GM19035 (cell line): ENCODE results near the gene ANKRD1.

Source experiments
- ATAC-seq: cut with Tn5 transposase; IDR thresholded peaks from one replicate; pipeline ENCODE4 v1.9.1; 2021; ENCODE audit not compliant: unreplicated experiment

The ANKRD1 gene

DNA sequence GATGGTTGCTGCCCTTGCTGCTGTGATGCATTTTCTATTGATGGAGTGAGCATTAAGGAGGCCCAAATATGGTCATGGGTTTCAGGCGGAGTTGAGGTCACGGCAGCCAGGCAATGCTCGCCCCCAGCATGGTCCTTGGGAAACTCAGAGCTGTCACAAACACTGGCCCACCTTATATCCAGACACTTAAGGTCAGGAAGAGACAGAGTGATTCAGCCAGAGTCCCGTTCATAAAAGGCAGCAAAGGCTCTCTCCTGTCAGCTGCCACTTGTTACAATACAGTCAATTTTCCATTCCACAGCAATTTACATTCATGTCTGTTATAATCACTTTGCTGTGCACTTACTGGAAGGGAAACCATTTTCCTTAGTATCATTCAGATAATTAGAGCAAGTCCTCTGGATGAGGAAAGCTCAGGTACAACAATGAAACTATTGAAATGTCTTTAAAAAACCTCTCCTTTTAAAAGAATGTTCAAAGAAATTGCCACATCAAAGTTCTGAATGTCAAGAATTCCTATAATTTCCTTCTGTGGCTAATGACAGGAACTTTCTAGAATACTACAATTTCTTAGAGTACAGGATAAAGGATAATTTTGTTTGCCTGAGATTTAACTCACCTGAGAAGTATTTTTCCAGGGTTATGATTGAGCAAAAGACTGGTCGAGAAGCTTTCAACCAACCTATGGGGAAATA is 14.8 kb upstream of the ANKRD1 start:
- ATAC-seq = no peak

DNA sequence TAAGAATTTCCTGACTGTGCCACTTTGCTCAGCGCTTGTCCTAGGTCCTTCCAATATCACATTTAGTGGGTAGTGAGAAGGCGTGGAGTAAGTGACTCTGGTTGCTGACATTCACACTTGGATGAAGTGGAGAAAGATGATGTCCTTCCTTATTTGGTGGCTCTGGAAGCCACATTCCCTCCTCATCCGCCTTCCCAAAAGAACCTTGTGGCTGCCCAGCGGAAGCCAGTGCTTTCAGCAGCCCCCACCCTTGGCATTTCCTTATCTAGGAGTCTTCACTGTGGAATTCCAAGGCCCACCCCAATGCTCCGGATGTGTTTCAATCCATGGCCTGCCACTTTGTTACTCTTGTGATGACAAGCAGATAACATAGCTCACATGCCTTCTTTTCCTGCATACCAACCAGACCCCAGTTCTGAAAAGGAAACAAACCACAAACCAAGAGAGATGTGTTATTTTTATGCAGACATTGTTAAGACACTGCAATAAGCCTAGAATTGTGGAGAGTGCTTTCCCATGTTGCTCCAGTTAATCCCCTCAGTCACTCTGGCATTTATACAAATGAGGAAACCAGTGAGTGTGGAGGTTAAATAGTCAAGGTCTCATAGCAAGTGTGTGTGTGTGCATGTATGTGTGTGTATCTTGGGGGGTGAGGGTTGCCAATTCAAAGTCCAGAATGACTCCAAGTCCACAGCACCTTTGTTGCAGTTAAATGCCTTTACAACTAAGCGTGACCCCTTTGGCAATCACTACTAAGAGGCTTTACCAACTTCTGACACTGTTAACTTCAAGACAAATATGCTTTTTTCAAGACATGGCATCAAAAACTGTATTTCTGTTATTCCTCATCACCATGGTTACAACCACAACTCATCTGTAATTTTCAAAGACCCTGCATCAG is 10.3 kb upstream of the ANKRD1 start:
- ATAC-seq = no peak

DNA sequence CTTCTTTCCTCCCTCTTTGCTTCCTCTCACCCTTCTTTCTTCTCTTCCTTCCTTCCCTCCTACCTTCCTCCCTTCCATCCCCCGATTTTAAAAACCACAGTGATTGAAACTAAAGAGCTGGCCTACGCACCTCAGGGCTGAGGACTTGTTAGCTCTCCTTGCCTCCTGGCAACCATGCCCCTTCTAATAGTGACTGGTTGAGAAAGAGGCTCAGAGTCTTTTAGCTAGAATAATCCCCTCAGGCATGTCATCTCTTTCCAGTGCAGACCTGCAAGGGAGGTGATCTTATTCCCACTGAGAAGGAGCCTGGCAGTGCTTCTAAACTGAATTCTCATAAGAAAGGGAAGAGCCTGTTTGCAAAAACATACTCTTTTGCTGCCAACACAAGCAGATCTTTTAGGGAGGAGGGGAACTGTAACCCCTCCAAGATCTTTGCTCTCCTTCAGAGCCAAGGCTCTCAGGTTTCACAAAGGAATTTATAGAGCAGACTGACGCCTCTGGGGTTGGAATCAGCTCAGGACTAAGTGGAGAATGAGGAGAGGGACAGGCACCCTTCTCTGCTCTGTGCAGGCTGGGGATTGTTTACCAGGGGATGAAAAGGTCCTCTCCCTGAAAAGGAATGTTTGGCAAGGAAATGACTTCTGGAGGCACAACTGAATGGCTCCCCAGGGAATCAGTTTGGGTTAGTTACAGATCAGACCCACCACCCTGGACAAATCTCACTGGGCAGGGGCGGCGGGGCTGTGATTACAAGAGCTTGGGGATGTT is 9.4 kb upstream of the ANKRD1 start:
- no peak for ATAC-seq

DNA sequence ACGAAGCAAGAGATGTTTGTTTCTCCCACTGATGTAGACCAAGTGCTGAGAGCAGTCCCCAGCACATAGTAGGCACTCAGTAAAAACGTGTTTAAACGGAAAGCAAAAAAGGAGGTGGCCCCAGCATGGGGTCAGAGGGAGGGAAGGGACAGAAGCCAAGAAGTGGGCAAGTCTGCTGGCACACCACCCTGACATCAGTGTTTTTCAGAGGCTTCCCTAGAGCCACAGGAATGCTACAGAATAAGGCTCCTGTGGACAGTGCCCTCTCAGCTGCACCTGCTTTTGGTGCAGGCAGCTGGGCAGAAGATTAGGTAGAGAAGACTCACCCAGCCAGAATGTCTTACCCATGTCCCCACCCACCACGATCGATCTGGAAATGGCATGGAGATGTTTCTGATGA is 8.3 kb upstream of the ANKRD1 start:
- ATAC-seq = no peak

DNA sequence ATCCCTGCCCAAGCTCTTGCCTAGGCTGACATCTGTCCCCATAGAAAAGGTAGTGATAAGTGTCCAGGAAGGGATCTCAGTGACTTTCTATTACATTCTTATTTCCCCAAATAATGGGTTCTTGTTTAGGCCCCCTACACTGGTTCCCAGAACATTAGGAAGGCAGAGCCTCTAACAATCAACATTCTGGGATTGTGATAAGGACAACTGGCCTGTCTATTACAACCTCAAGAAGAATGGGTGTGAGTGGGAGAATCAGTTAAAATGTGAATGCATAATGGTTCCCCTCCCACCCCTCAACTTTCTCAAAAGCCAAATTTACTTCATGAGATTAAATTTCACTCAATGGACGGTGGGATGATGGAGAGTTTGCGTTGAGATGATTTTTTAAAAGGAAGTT is 6.4 kb upstream of the ANKRD1 start:
- ATAC-seq = no peak

DNA sequence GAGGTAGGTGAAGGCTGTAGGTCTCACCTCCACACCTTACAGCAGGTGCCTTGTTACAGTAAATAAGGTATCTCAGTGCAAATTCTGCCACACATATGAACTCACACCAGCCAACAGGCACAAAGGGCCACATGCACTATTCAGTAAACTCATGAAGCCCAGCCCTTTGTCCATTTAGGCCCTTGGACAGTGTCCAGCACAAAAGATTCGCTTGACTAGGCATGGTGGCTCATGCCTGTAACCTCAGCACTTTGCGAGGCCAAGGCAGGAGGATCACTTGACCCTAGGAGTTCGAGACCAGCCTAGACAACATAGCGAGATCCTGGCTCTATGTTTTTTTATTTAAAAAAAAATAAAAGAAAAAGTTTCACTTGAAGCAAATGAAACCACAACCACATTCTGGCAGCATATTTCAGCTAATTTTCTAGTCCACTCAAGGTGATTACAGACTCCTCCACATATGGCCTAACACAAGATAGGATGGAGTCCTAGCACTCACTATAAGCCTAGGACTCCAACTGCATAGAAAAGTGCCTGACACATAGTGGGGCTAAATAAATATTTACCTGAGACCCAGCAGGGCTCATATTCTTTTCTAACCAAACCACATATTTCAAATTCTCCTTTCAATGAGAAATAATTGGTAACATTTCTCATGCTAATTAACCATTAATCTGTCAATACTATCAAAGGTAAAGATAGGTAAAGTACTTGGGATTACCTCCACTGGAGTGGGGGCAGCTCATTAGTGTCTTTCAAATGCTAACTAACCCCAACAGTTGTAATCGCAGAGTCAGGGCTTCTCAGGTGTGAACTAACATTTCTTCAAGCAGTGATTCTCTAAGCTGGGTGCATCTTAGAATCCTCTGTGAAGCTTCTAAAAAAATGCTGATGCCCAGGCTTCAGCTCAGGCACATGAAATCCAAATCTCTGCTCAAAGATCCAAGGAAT is 4.5 kb upstream of the ANKRD1 start:
- ATAC-seq = no peak

DNA sequence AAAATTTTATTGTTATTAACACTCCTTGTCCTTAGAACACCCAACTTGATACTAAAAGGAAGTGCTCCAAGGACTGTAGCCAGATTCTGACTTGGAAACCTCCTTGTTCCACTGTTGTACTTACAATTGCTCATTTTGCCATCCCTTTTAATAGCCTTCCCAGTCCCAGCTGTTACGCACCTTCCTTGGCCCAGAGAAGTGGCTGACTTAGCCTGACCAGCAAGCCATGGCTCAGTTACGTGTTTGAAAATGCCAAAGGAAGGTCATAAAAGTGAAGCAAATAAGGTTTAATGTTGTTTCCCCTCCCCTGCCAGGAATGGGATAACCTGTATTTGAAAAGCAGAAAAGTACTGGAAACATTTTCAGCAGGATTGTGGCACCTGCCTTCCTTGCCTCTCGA is 3.7 kb upstream of the ANKRD1 start:
- ATAC-seq = no peak

DNA sequence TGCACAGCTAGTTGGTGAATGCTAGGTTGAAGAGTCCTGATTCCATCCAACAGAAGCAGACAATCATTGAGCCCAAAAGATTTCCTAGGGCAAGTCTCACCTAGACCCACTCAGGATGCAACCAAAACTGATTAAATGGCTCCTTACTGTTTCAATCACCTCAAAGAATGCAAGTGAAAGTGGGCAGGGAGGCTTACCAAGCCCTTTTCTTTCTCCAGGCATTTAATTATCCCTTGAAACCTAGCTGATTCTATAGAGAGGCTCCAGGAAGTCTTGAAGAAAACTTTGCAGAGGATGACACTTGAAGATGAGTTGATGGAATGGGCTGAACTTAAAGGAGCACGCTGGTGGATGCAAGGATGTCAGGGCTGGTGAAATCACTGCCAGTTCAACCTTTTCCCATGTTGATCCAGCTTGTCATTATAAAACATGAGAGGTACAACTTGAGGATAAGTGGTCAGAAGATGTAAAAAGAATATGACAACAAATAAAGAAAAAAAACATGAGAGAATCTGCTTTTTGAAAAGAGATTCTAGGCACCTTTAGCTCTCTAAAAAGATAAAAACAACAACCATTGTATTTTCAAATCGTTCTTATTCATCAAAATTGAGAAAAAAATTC is 2.3 kb upstream of the ANKRD1 start:
- no peak for ATAC-seq

DNA sequence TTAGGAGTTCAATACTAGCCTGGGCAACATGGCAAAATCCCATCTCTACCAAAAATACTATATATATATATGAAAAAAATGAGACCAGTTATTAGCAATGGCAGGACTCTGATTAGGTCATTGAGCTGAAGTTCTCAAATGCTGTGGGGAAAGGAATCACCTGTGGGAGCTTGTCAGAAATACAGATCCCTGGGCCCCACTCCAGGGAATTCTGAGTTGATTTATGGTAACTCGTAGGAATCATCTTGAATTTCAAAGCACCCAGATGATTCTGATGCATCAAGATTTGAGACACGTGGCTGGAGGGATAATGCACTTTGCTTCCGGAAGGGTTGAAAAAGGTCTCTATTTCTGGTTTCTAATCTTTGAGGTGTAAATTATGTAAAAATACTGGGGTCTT is 1.0 kb upstream of the ANKRD1 start:
- no peak for ATAC-seq

DNA sequence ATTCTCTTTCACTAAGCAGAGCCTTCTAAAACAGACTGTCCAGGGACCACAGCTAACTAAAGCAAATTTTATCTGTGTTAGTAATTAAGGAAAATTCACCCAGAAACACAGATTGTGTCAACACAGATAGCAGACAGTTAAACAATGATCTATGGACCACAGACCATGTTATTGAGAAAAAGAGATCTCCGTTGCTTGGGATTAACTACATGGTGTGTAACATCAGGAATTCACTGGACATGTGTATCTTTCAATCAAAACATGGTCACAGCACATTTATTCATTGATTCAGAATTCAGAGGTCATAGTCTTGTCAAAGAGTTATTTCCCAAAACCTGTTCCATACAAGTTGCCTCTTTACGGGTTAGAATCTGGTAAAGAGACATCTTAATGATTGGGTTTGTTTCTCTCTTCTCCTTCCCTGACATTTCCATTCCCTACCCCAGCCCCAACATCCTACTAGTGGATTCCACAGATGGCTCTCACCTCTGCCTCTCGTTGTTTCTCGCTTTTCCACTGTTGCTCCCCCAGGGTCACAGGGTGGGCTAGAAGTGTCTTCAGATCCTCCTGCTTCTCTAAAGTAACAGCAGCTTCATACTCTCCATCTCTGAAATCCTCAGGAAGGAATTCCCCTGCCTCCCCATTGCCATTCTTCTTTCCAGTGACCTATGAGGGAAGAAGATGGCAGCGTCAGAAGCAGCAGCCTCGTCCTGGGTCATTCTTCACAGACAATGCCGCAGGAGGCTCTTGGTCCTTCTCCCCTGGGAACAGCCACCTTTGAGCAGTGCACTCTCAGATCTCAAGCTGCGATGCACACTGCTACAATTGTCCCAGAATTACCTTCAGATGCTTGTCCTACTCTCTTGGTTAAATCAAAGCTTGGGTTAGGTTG is 958 bp downstream of the ANKRD1 start:
- ATAC-seq = no peak

DNA sequence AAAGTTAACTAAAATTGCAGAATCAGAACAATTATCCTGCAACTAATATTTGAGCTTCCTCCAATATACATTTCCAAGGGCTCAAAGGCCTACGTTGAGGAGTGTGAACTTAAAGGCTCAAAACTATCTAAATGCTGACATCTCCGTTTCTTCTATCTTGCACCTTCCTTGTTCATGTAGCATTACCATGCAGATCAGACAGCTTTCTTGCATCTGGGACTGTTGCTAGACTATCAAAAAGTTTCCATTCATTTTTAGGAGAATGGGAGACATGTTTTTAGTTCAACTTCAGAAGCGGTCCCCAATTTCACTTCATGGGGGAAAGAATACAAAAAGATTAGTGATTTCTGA is 2.9 kb downstream of the ANKRD1 start:
- no peak for ATAC-seq

DNA sequence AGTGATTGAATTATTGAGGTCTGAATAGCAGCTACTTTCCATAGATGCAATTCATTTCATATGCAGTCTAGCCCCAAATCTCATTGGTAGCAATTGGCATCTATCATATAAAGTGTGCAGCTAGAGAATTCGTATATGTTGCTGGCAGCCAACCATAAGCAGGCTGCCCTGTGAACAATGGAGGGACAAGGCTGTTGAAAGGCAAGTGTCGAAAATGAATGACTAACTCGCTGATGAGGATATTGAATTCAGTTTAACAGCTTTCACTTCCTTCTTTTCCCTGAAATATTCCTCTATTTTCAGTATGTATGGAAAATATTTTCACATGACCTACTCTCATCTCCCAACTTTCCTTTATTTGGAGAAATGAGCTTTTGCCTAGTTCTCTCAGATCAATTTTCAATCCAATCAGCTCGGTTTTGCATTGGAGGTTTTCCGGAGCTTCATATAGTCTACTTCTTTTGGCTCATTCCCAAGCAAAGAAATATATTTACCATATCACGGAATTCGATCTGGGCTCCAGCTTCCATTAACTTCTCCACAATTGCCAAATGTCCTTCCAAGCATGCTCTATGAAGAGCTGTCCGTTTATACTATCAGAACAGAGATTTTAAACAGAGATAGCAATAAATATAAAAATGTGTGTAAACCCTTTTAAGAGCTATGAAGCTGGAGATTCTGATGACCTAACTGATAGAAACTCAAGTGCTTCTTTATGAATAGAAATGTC is 3.5 kb downstream of the ANKRD1 start:
- no peak for ATAC-seq

DNA sequence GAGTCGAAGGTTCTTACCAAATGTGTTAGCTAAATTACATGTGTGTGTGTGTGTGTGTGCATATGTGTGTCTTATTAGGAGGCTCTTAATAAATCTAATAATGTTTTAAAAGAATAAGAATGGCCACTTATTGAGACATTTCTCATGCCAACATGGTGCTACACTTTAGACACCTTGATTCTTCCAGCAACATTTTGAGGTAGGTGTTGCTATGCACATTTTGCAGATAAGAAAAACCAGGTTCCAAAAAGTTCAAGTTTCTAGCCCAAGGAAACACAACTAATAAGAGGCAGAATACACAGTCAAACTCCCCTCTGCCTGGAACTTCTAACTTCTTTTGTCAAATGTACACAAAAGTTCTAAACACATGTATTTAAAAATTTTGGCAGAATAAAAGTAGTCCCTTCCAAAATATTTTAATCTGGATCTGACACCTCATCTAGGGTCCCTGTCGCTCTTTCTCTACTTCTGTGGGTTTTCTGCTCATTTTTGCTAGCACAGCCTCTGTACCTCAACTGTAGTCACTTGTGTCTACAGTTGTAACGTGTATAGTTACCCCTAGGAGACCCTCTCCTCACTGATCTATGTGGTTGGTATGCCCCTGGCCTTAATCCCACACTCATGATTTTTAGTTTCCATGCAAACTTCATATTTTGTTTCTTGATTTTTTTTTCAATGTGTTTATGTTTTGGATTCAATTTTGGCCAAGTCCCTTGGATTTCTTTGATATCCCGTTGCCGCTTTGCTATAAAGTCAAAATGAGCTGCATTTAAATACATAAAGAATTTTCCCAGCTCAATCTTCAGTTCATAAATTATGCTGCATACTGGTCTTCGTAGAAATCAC is 4.3 kb downstream of the ANKRD1 start:
- ATAC-seq = no peak

DNA sequence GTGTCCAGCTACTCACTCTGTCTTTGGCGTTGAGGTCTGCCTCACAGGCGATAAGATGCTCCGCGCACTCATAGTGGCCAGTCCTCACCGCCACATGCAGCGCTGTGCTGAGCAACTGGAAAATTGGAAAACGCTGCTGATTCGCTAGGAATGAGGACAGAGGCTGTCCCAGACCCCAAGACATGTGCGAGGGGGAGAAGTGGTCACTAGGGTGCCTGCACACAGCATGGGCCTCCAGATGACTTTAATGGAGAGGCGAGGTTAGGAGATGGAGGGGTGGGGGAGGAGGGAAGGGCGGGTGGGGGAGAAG is 5.2 kb downstream of the ANKRD1 start:
- no peak for ATAC-seq

DNA sequence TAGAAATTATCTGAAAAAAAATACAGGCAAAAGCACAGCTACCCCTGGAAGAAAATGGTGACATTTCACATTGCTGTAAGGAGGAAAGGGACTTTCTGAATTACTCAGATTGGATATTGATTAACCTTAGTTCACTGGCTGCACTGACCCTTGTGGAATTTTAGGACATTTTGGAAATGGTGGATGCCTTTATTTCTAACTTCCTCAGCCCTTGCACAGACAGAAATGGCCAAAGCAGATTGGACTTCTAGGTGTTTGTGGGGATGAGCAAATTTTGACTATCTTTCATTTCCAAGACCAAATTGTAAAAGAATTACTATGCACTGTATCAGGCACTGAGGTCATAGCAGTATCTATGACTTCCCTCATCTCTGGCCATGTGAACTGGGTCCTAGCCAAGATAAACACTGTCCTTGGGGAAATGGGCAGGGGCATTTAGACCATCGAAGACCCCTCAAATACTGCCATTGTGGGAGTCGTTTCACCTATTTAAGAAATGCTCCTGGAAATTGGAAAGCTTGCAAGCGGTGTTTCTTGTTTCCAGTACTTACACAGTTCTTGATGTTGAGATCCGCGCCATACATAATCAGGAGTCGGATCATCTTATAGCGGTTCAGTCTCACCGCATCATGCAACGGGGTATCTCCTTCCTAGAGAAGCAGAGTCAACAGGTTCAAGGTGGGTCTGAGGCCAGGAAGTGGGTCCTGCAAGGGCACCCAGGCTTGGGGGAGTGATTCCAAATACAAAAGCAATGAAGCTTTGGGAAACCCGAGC is 5.7 kb downstream of the ANKRD1 start:
- no peak for ATAC-seq

DNA sequence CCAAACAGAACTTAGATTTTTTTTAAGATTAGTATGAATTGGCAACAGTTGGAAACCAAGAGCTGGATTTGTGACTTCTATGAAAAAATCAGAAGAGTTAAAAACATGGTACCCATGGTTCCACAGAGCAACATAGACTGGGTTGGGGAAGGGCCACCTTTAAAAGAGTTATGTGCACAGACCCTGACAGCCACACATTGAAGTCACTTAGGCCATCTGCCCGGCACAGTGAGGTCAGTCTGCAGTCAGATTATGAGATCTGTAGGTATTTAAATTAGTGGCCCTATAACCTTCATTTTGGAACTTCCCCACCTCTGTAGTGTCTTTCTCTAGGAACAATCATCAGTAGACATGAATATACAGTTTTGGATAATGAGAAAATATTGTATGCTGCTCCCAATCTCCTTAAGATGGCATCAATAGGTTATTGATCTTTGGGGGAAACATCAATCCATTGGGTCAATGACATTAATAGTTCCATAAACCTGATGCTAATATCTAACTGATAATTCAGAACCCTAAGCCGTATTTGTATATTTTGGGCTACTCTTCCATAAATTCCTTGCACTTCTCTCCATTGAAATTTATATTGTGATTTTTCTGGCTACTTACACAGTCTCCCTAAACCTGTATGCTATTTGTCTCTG is 7.0 kb downstream of the ANKRD1 start:
- ATAC-seq = no peak
